OCI-M2 (cell line): Measurements from ENCODE around the gene NME7.
A peak's percentile ranks its signal among the peaks of the same experiment; 100 is the strongest.
"Not testable (repeated sequence)": the region's sequence is repeated elsewhere in the genome, so short reads cannot be mapped to it uniquely, and the experiment has no call there.

Experiments
- DNase-seq: peaks from one replicate; lab custom pipeline; 2025; ENCODE audit not compliant: unreplicated experiment; lab: John Stamatoyannopoulos, UW

NME7 gene

GRCh38 chr1:169367686-169368405, at the start of gene NME7, which contains the start of gene BLZF1:
Gene NME7, minus strand, starts transcription at chr1:169367797. Its CDS starts 87 bp downstream, at chr1:169367710.
Gene BLZF1, plus strand, starts transcription at chr1:169368195. Its CDS starts 1,328 bp downstream, at chr1:169369523.
- peak; percentile 69 for DNase-seq

- DNase-seq, result no peak
These were observed 47.4 kb upstream of the NME7 start for GRCh38 chr1:169414952-169415351.

- DNase-seq, result not testable (repeated sequence)
These were observed 40.7 kb upstream of the NME7 start for GRCh38 chr1:169408340-169408739.

- DNase-seq, result not testable (repeated sequence)
These were observed 35.0 kb upstream of the NME7 start for GRCh38 chr1:169402578-169402977.

- no peak for DNase-seq
These were observed 28.4 kb upstream of the NME7 start for GRCh38 chr1:169395955-169396354.

- DNase-seq, result no peak
These were observed 24.8 kb upstream of the NME7 start for GRCh38 chr1:169392406-169392805.

GRCh38 chr1:169390303-169390702, 22.7 kb upstream of the NME7 start:
- no peak for DNase-seq

GRCh38 chr1:169387399-169387798, 19.8 kb upstream of the NME7 start:
- DNase-seq, result no peak

- DNase-seq, result no peak
These were observed 15.9 kb upstream of the NME7 start for GRCh38 chr1:169383449-169383848.

- no peak for DNase-seq
These were observed 13.6 kb upstream of the NME7 start for GRCh38 chr1:169381162-169381561.

- DNase-seq, result no peak
These were observed 3.8 kb upstream of the NME7 start for GRCh38 chr1:169371404-169371803.

- no peak for DNase-seq
These were observed 791 bp upstream of the NME7 start for GRCh38 chr1:169368406-169368769.

- no peak for DNase-seq
These were observed 406 bp downstream of the NME7 start for GRCh38 chr1:169367096-169367685.

- DNase-seq, result no peak
These were observed 2.6 kb downstream of the NME7 start for GRCh38 chr1:169364948-169365347.

GRCh38 chr1:169363046-169363730, 4.4 kb downstream of the NME7 start:
- DNase-seq, result no peak

GRCh38 chr1:169361281-169361680, 6.3 kb downstream of the NME7 start:
- DNase-seq, result no peak

GRCh38 chr1:169360415-169360814, 7.2 kb downstream of the NME7 start:
- DNase-seq, result no peak

GRCh38 chr1:169348383-169349036, 19.1 kb downstream of the NME7 start:
- DNase-seq, result no peak

GRCh38 chr1:169347688-169348382, 19.8 kb downstream of the NME7 start:
- DNase-seq, result no peak

GRCh38 chr1:169346036-169346589, 21.5 kb downstream of the NME7 start:
- no peak for DNase-seq

GRCh38 chr1:169345511-169345910, 22.1 kb downstream of the NME7 start:
- no peak for DNase-seq
